Ramos (cell line): ENCODE data around the gene SNAP47.

Experiments used
- in situ Hi-C: fragments of 300-500 bp; cut with MboI; formaldehyde crosslinking; loops from one replicate; pipeline ENCODE4 v1.14.3; 2022; ENCODE audit warnings: low sequenced_read_pairs; ENCODE audit not compliant: unreplicated experiment

SNAP47 gene

GRCh38 chr1:227779021-227779441, 43.8 kb downstream of the SNAP47 start:
- in situ Hi-C loops: no loop called here

GRCh38 chr1:227779685-227780084, 44.5 kb downstream of the SNAP47 start:
- in situ Hi-C loops: no loop called here

GRCh38 chr1:227780101-227781044, 45.1 kb downstream of the SNAP47 start:
- in situ Hi-C loops: no loop called here

GRCh38 chr1:227781314-227781930, 46.2 kb downstream of the SNAP47 start:
- in situ Hi-C loops: no loop called here

- in situ Hi-C loops: no loop called here
Measured at GRCh38 chr1:227782226-227782625, 47.0 kb downstream of the SNAP47 start.

GRCh38 chr1:227785094-227785804, 50.0 kb downstream of the SNAP47 start:
- in situ Hi-C loops: no loop called here

- in situ Hi-C loops: no loop called here
Measured at GRCh38 chr1:227785805-227786671, 50.8 kb downstream of the SNAP47 start.

GRCh38 chr1:227786673-227787512, 51.7 kb downstream of the SNAP47 start:
- in situ Hi-C loops: no loop called here

GRCh38 chr1:227787513-227788270, 52.5 kb downstream of the SNAP47 start:
- in situ Hi-C loops: no loop called here

GRCh38 chr1:227788271-227789083, 53.2 kb downstream of the SNAP47 start:
- in situ Hi-C loops: no loop called here

- in situ Hi-C loops: no loop called here
Measured at GRCh38 chr1:227789084-227790033, 54.1 kb downstream of the SNAP47 start.

- in situ Hi-C loops: no loop called here
Measured at GRCh38 chr1:227790034-227790400, 54.8 kb downstream of the SNAP47 start.

- in situ Hi-C loops: no loop called here
Measured at GRCh38 chr1:227790868-227791267, 55.6 kb downstream of the SNAP47 start.

GRCh38 chr1:227791425-227792143, 56.3 kb downstream of the SNAP47 start:
- in situ Hi-C loops: no loop called here

- in situ Hi-C loops: no loop called here
Measured at GRCh38 chr1:227792216-227793078, 57.2 kb downstream of the SNAP47 start.
